Right forelimb (tissue), 1 donor: Measurements from ENCODE around the gene EPHB2.
A peak's percentile ranks its signal among the peaks of the same experiment; 100 is the strongest.

ENCODE experiments used
- DNase-seq: peaks from one replicate; pipeline ENCODE4 v3.0.0-alpha.2; 2018

Gene EPHB2

GRCh38 chr1:22722901-22723550, 12.4 kb downstream of the EPHB2 start:
- DNase-seq = no peak

- no peak for DNase-seq
Measured at GRCh38 chr1:22727873-22728272, 17.2 kb downstream of the EPHB2 start.

- no peak for DNase-seq
Measured at GRCh38 chr1:22728751-22729399, 18.2 kb downstream of the EPHB2 start.

- no peak for DNase-seq
Measured at GRCh38 chr1:22729400-22729773, 18.7 kb downstream of the EPHB2 start.

GRCh38 chr1:22729912-22730311, 19.3 kb downstream of the EPHB2 start:
- DNase-seq = no peak

GRCh38 chr1:22731924-22732720, 21.5 kb downstream of the EPHB2 start:
- no peak for DNase-seq

GRCh38 chr1:22733643-22734042, 23.0 kb downstream of the EPHB2 start:
- no peak for DNase-seq

GRCh38 chr1:22736501-22737080, 26.0 kb downstream of the EPHB2 start:
- no peak for DNase-seq

GRCh38 chr1:22737374-22738068, 26.9 kb downstream of the EPHB2 start:
- no peak for DNase-seq

GRCh38 chr1:22738069-22738435, 27.4 kb downstream of the EPHB2 start:
- DNase-seq = no peak

- no peak for DNase-seq
Measured at GRCh38 chr1:22738522-22738921, 27.9 kb downstream of the EPHB2 start.

- DNase-seq = peak; percentile 68
Measured at GRCh38 chr1:22739648-22740385, 29.2 kb downstream of the EPHB2 start.

- no peak for DNase-seq
Measured at GRCh38 chr1:22741118-22741517, 30.5 kb downstream of the EPHB2 start.

- DNase-seq = no peak
Measured at GRCh38 chr1:22745669-22746585, 35.3 kb downstream of the EPHB2 start.

- no peak for DNase-seq
Measured at GRCh38 chr1:22747021-22747734, 36.5 kb downstream of the EPHB2 start.

GRCh38 chr1:22747735-22748073, 37.1 kb downstream of the EPHB2 start:
- no peak for DNase-seq

GRCh38 chr1:22749503-22749902, 38.9 kb downstream of the EPHB2 start:
- DNase-seq = no peak

GRCh38 chr1:22749919-22750684, 39.5 kb downstream of the EPHB2 start:
- DNase-seq = no peak

GRCh38 chr1:22750685-22751051, 40.0 kb downstream of the EPHB2 start:
- no peak for DNase-seq

- DNase-seq = no peak
Measured at GRCh38 chr1:22751124-22751531, 40.5 kb downstream of the EPHB2 start.
